Right lobe of liver (tissue), 4 donors: ENCODE measurements around the gene ZNF578.
"Not testable (repeated sequence)": the region's sequence is repeated elsewhere in the genome, so short reads cannot be mapped to it uniquely, and the experiment has no call there.

Source experiments
- POLR2A ChIP-seq: fragments of 450-650 bp; IDR thresholded peaks from one replicate; pipeline ENCODE4 v1.6.1; 2017; ENCODE audit warnings: antibody characterized with exemption, mild to moderate bottlenecking
- TF ChIP-seq, protein P1 (sequence below), 4 donors: fragments of 200-600 bp in 3 of 4; fragments of 450-650 bp in 1 of 4; IDR thresholded peaks; one replicate each; pipeline versions ENCODE4 v1.5.1 to v1.8.0; 2016 to 2022; ENCODE audit warnings: antibody characterized with exemption in 4 of 4, mild to moderate bottlenecking in 2 of 4
- donor health status: DM: no; HTN: no; CAD: no.
- donor health status: DM: no; HTN: no; CAD: no.
- donor health status: DM: no; HTN: yes; CAD: no.

DNA sequence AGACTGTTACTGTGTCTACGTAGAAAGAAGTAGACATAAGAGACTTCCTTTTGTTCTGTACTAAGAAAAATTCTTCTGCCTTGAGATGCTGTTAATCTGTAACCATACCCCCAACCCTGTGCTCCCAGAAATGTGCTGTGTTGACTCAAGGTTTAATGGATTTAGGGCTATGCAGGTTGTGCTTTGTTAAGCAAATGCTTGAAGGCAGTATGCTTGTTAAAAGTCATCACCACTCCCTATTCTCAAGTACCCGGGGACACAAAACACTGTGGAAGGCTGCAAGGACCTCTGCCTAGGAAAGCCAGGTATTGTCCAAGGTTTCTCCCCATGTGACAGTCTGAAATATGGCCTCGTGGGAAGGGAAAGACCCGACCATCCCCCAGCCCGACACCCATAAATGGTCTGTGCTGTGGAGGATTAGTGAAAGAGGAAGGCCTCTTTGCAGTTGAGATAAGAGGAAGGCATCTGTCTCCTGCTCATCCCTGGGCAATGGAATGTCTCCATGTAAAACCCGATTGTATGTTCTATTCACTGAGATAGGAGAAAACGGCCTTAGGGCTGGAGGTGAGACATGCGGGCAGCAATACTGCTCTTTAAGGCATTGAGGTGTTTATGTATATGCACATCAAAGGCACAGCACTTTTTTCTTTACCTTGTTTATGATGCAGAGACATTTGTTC is 32.3 kb downstream of the ZNF578 start:
- TF ChIP-seq, protein P1, sequence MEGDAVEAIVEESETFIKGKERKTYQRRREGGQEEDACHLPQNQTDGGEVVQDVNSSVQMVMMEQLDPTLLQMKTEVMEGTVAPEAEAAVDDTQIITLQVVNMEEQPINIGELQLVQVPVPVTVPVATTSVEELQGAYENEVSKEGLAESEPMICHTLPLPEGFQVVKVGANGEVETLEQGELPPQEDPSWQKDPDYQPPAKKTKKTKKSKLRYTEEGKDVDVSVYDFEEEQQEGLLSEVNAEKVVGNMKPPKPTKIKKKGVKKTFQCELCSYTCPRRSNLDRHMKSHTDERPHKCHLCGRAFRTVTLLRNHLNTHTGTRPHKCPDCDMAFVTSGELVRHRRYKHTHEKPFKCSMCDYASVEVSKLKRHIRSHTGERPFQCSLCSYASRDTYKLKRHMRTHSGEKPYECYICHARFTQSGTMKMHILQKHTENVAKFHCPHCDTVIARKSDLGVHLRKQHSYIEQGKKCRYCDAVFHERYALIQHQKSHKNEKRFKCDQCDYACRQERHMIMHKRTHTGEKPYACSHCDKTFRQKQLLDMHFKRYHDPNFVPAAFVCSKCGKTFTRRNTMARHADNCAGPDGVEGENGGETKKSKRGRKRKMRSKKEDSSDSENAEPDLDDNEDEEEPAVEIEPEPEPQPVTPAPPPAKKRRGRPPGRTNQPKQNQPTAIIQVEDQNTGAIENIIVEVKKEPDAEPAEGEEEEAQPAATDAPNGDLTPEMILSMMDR (IDR thresholded peaks at IDR 0.05) = not testable (repeated sequence)
- not testable (repeated sequence) for TF ChIP-seq POLR2A
